NCI-H1105 (cell line): ENCODE data around the gene SUOX.
"Not testable (repeated sequence)": the region's sequence is repeated elsewhere in the genome, so short reads cannot be mapped to it uniquely, and the experiment has no call there.

Experiments
- DNase-seq: peaks from one replicate; lab custom pipeline; 2025; lab: John Stamatoyannopoulos, UW

SUOX gene

DNA sequence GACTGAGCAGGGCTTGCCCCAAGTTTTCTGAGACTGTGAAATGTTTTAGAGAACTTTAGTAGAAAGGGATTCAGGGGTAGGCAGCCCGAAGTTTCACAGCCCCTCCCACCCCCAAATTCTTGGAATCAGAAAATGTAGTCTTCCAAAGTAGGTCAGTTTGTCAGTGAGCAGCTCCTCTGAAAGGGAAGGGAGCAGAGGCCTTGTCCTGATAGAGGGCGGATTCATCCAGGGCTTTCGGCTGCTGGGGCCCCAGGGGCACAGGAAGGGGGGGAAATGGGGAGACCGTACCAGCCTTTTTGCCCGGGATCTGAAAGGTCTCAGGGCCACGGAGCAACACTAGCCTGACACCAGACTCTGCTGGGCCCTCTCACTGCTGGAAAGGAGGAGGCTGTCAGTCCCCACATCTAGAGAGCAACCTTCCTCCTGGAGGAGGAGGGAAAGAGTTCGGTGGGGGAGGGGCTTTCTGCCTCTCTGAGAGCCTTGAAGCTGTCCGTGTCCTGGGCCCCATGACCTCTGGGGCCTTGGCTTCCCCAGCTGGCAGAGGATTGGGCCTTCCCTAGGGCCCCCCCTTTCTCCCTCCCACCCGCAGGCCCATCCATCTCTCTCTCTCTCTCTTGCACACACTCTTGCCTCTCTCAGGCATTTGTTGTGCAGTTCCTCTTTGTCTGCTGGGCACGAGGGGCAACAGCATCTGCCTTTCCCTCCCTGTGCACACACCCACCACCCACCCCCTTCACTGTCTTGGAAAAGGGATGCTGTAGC is 23.5 kb downstream of the SUOX start, which contains the start of gene IKZF4:
TSS of gene IKZF4 (plus strand) at position 621 of the 762 bp plus-strand sequence. CDS start 451 bp downstream, outside the sequence.
- DNase-seq = no peak

DNA sequence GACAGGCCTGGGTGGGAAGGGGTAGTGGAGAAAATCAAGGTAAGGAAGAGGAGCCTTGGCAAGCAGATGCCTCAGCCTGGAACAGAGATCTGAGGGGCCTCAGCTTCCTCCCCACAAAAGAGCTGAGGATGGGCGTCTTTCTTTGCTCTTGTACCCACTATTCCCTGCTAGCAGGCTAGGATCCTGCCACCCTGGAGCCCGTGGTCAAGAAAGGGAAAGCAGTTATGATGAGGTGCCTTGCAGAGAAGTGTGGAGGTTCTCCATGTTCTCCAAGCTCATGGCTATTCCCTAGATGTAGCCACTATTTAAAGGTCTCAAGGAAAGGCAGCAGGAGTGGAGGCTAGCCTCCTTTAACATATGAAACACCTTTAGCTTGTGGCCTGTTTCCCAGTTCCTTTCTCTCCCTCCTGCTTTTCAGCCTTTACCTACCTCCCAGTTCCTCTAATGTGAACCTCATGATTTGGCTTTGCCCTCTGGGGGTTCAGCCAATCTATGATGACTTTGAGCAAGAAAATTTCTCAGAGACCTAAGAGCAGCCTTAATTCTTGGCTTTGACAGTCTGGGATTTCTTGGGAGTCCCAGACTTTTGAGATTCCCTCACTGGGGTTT is 24.9 kb downstream of the SUOX start:
- no peak for DNase-seq

DNA sequence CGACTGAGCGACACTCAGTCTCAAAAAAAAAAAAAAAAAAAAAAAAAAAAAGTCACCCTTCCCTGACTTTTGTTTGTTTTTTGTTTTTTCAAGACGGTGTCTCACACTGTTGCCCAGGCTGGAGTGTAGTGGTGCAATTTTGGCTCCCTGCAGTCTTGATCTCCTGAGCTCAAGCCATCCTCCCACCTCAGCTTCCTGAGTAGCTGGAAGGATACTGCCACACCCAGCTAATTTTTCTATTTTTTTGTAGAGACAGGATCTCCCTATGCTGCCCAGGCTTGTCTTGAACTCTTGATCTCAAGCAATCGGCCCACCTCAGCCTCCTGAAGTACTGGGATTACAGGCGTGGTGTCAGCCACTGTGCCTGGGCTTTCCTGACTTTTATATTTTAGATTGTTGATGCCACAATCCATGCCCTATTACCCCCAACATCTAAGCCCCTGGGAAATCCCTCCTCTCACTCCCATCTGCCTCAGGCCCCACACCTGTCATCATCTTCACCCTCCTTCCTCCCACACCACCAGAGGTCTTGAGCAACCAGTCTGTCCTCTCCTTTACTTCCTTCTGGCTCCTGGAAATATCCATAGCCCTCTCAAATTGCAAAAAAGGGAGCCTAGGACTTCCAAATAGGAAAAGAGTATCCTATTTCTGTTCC is 31.6 kb downstream of the SUOX start:
- no peak for DNase-seq

DNA sequence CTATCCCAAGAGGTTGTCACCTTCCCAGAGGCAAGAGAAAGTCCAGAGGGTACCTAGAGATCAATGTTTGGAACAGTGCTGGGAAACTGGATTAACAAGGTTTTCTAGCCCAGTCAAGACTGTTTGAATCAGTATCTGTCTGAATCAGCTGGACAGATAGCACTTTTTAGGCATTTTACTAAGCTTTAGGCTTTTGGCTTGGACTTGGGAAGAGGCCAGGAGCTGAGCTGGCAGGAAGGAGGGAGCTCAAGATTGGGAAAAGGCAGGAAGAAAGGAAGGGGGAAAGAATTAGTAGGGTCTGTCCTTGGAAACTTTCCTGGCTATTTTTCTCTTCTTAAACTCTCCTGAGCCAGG is 32.1 kb downstream of the SUOX start:
- DNase-seq = no peak

DNA sequence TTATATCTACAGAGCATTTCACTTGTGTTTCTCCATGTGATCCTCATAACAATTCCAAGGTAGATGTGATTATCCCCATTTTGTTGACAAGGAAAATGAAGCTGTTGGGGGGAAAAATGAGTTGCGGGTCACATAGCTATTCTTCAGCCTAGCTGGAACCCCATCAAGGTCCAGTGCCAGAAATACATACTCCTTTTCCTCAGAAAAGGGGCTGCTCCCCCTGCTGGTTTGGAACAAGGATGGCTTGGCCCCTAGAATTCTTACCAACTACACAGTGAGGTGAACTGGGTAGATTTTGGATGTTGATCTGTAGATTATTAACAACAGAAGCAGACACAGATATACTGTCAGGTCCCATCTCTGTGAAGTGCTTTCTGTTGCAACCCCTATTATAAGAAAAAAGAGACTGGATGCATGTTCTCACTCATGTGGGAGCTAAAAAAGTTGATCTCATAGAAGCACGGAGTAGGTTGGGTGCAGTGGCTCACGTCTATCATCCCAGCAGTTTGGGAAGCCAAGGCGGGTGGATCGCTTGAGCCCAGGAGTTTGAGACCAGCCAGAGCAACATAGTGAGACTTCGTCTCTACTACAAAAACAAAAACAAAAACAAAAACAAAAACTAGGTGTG is 32.7 kb downstream of the SUOX start:
- peak; percentile 1 for DNase-seq

DNA sequence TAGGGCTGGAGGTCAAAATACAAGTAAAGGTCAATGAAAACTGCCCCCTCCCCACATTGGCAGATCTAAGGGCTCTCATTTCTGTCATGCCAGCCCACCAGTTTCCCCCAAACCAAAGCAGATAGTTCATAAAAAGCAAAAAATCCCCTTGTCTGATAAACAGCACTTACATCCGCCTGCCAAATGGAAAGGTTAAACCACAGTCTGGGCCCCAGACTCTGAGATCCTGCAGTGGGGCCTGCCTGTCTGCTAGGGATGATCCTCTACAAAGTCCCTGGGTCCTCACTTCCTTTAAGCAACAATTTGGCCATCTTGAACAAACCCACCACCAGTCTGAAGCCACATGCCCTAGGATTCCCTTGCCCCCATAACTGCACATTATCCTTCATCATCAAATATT is 34.9 kb downstream of the SUOX start:
- no peak for DNase-seq

DNA sequence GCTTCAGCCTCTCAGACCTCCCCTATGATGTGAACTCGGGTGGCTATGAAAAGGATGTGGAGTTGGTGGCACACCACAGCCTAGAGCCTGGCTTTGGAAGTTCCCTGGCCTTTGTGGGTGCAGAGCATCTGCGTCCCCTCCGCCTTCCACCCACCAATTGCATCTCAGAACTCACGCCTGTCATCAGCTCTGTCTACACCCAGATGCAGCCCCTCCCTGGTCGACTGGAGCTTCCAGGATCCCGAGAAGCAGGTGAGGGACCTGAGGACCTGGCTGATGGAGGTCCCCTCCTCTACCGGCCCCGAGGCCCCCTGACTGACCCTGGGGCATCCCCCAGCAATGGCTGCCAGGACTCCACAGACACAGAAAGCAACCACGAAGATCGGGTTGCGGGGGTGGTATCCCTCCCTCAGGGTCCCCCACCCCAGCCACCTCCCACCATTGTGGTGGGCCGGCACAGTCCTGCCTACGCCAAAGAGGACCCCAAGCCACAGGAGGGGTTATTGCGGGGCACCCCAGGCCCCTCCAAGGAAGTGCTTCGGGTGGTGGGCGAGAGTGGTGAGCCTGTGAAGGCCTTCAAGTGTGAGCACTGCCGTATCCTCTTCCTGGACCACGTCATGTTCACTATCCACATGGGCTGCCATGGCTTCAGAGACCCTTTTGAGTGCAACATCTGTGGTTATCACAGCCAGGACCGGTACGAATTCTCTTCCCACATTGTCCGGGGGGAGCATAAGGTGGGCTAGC is 37.7 kb downstream of the SUOX start:
- DNase-seq = no peak

DNA sequence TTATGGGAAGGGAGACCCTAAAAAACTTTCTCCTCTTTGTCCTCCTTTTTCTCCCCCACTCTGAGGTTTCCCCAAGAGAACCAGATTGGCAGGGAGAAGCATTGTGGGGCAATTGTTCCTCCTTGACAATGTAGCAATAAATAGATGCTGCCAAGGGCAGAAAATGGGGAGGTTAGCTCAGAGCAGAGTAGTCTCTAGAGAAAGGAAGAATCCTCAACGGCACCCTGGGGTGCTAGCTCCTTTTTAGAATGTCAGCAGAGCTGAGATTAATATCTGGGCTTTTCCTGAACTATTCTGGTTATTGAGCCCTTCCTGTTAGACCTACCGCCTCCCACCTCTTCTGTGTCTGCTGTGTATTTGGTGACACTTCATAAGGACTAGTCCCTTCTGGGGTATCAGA is 40.1 kb downstream of the SUOX start:
- DNase-seq = no peak

DNA sequence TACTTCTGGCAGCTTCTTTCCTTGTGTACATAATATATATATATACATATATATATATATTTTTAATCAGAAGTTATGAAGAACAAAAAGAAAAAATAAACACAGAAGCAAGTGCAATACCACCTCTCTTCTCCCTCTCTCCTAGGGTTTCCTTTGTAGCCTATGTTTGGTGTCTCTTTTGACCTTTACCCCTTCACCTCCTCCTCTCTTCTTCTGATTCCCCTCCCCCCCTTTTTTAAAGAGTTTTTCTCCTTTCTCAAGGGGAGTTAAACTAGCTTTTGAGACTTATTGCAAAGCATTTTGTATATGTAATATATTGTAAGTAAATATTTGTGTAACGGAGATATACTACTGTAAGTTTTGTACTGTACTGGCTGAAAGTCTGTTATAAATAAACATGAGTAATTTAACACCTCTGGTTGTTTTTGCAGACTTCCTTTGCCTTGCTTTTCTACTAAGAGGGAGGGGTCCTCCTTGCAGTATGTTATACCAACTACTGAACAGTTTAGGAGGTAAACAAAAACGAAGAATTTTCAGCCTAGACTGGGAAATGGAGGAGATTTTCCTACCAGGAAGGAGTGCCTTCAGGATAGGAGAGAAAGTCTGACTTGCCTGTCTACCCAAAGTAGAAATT is 41.1 kb downstream of the SUOX start:
- DNase-seq = no peak

DNA sequence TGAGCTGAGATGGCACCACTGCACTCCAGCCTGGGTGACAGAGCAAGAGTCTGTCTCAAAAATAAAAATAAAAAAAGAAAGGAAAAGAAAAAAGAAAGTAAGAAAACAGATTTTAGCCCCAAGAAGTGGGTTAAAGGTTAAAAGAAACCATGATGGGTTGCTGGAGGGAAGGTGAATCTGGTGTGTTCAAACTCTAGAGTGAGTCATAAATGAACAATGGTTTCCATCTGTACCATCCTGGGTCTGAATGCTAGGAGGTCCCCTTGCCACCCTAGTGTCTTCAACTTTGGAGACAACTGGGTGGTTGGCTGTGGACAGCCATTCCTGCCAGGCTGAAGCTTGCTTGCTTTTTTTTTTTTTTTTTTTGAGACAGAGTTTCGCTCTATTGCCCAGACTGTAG is 43.1 kb downstream of the SUOX start:
- no peak for DNase-seq

DNA sequence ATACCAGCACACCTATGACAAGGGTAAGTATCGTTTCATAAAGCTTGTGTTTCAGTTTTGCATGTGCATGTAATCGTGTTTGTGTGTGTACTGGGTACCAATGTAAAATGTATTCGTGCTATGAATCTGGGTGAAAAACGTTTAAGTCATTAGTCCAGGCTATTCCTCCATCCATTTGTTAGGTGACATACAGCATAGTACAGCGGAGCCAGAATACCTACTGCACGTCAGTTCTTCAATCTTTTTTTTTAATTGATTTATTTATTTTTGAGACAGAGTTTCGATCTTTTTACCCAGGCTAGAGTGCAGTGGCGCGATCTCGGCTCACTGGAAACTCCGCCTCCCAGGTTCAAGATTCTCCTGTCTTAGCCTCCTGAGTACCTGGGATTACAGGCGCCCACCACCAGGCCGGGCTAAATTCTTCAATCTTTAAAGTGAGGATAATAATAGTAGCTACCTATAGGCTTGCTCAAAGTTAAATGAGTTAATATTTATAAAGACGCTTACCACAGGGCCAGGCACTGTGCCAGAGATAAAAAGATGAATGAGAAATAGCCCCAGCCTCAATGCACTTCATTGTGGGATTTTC is 44.0 kb downstream of the SUOX start:
- no peak for DNase-seq

DNA sequence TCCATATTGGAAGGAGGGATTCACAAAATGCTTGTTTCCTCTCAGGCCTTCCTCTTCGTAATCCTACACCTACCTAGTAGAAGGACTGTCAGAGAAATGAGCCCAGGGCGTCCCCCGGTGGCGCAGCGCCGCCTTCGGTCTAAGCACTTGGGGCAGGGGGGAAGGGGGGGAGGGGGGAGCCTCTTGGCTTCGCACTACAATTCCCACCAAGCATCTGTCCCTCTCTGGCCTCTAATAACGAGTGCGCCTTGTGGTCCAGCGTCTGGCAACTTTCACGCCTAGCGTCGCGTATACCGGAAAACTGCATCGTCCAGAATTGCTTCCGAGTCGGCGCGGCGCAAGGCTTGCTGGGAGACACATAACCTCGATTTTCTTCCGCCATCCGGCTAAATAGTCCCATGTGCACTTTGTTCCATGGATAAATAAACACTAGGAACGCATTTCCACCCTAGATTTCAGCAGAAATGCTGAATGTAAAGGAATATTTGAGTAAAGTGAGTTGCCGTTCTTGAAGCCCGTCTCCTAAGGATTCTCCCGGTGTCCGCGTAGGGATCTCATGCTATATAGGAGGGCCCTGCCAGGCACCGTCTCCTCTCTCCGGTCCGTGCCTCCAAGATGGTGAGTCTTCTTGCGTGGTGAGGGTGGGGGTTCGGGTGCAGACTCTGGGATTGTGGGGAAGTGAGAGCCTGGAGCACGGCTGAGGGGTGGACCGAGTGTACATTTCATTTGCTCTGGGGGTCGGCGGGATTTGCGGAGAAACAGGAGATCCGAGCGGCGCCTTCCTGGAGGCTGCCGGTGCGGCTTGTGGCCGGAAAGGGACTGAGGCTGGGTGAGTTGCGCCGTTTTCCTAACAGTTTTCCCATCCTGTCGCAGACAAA is 44.7 kb downstream of the SUOX start, which contains the start of gene RPS26:
TSS of gene RPS26 (plus strand) at position 367 of the 878 bp plus-strand sequence. CDS start at position 616, 249 bp downstream.
- peak; percentile 91 for DNase-seq

DNA sequence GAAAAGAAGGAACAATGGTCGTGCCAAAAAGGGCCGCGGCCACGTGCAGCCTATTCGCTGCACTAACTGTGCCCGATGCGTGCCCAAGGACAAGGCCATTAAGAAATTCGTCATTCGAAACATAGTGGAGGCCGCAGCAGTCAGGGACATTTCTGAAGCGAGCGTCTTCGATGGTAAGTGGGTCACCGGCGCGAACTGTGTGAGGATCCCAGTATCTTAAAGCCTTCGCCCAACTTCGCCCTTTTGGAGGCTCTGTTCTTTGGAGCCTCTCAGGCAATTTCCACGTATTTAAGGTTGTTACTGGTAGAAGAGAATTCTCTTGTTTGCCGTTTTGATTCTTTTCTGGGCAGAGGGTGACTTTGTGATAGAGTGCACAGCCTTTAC is 45.3 kb downstream of the SUOX start:
- not testable (repeated sequence) for DNase-seq

DNA sequence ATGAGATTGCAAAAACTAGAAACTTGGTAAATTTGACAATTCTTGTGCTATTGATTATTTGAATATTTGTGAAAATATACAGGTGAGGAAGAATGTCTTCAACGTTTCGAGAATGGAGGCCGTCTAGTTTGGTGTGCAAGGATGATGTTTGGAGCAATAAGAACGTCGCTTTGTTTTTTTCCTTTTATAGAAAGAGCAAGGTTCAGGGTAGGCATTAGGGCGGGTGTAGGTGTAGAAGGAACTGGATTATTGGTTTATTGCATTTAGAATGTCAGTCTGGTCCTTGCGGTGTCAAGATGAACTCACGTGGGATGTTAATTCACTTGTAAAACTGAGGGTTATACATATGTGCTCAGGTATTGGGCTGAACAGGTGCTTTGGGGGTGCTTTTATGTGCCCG is 45.8 kb downstream of the SUOX start:
- no peak for DNase-seq

DNA sequence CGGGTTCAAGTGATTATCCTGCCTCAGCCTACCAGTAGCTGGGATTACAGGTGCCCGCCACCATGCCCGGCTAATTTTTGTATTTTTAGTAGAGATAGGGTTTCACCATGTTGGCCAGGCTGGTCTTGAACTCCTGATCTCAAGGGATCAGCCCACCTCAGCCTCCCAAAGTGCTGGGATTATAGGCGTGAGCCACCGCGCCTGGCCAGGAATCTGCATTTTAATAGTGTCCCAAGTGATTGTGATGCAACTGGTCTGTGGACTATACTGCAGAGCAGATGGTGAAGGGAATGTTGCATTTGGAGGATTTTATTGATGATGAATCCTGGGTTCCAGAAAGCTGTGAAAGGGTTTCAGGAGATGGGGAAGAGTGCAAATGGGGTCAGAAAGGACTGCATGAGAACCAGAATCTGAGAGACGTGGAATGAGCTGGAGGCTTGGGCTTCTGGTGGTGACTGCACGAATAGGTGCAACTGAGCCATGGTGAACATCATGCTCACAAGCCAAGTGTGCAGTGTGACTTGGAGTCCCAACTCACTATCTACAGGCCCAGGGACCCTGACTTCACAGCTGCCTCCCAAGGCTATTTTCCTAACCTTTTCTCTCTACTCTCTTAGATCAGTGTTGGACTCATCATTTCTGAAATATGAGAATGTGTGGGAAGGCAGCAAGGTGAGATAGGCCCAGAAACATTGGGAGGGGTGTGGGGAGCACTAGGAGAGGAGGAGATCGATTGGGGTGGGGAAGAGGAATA is 49.1 kb downstream of the SUOX start:
- no peak for DNase-seq

DNA sequence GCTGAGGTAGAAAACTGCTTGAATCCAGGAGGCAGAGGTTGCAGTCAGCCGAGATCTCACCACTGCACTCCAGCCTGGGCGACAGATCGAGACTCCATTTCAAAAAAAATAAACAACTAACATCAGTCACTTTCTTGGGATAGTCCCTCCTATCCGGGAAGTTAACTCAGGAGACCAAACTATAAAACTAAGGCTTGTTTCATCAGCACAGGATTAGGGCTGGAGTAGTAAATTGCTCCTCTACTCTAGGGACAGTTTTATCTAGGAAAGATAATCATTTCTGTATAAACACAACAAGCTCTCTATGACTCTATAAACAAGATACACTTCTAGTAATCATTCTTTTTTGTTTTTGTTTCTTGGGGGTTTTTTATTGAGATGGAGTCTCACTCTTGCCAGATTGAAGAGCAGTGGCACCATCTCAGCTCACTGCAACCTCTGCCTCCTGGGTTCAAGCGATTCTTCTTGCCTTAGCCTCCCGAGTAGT is 56.4 kb downstream of the SUOX start:
- DNase-seq = no peak
